H1 (cell line): ENCODE data around the gene FBH1. TPM values are rescaled to one million over a fixed set of nuclear protein-coding genes. Genes with fewer than 3 reads are reported as not detected.

ENCODE experiments used
- CTCF ChIA-PET: fragments of 300-600 bp; sonication (Branson Sonifier 250); formaldehyde crosslinking; loops from one replicate; lab custom pipeline; 2021; ENCODE audit not compliant: partially characterized antibody; lab: Charles Lee
- POLR2A ChIA-PET: fragments of 300-600 bp; sonication (Branson Sonifier 250); formaldehyde crosslinking; loops from one replicate; lab custom pipeline; 2021; ENCODE audit warnings: inconsistent platforms; ENCODE audit not compliant: partially characterized antibody; lab: Charles Lee
- DNase-seq, 2 experiments: peaks; one replicate each; pipeline versions ENCODE4 v3.0.0 to v3.0.0-alpha.2; 2010 to 2022; ENCODE audit warnings: low spot score in 2 of 2, low read depth in 1 of 2, mixed read lengths in 1 of 2
- FAIRE-seq: peaks from 2 replicates; lab custom pipeline; 2011; peaks lifted over from hg19 to GRCh38; lab: Jason Lieb, UNC
- H2AFZ ChIP-seq: 2 replicates; pipeline ENCODE4 v1.8.1; 2012; ENCODE audit warnings: low read length, inconsistent platforms
- H2AK5ac ChIP-seq: 2 replicates; pipeline ENCODE4 v1.6.1; 2013; ENCODE audit warnings: low read depth, low read length
- H2BK120ac ChIP-seq: replicated peaks from 2 replicates; pipeline ENCODE3; 2013; ENCODE audit warnings: low read depth, low read length, inconsistent platforms
- H2BK12ac ChIP-seq: 2 replicates; pipeline ENCODE4 v1.6.1; 2013; ENCODE audit warnings: low read depth, low read length
- H2BK15ac ChIP-seq: 2 replicates; pipeline ENCODE4 v1.6.1; 2013; ENCODE audit warnings: low read length
- H2BK20ac ChIP-seq: 2 replicates; pipeline ENCODE4 v1.6.1; 2013; ENCODE audit warnings: low read length
- H2BK5ac ChIP-seq: 2 replicates; pipeline ENCODE4 v1.6.1; 2013; ENCODE audit warnings: low read depth, low read length
- H3K14ac ChIP-seq: 2 replicates; pipeline ENCODE4 v1.6.1; 2013; ENCODE audit warnings: inconsistent platforms; ENCODE audit not compliant: insufficient read length
- H3K18ac ChIP-seq: 2 replicates; pipeline ENCODE4 v1.6.1; 2013; ENCODE audit warnings: low read length; ENCODE audit errors: extremely low read depth
- H3K23ac ChIP-seq: 2 replicates; pipeline ENCODE4 v1.6.1; 2013; ENCODE audit warnings: inconsistent platforms; ENCODE audit not compliant: insufficient read length
- H3K23me2 ChIP-seq: 2 replicates; pipeline ENCODE4 v1.6.1; 2013; ENCODE audit warnings: low read depth, low read length
- H3K27ac ChIP-seq: 2 replicates; pipeline ENCODE4 v1.6.1; 2011; ENCODE audit warnings: low read depth, low read length, inconsistent platforms
- H3K27me3 ChIP-seq, 4 experiments: replicated peaks in 1 of 4; 1 replicate in 1 of 4; 2 replicates in 3 of 4; pipeline versions ENCODE4 v1.6.1 to v1.8.1; 2011 to 2013; ENCODE audit warnings: low read length in 3 of 4, mild to moderate bottlenecking in 3 of 4, inconsistent platforms in 2 of 4, mixed read lengths in 2 of 4, moderate library complexity in 1 of 4; ENCODE audit not compliant: control insufficient read depth in 3 of 4, insufficient read depth in 3 of 4; ENCODE audit errors: extremely low read depth in 1 of 4
- H3K36me3 ChIP-seq, 4 experiments: 2 replicates each; pipeline versions ENCODE4 v1.6.1 to v1.8.1; 2011 to 2013; ENCODE audit warnings: mild to moderate bottlenecking in 4 of 4, low read length in 3 of 4, moderate library complexity in 2 of 4, control low read depth in 1 of 4, inconsistent platforms in 1 of 4; ENCODE audit not compliant: insufficient read depth in 4 of 4, control insufficient read depth in 2 of 4
- H3K4ac ChIP-seq: replicated peaks from 2 replicates; pipeline ENCODE3; 2013; ENCODE audit warnings: low read length, low read depth, mixed read lengths, inconsistent platforms; ENCODE audit not compliant: insufficient read length
- H3K4me1 ChIP-seq, 4 experiments: replicated peaks in 1 of 4; 1 replicate in 1 of 4; 2 replicates in 3 of 4; pipeline versions ENCODE4 v1.6.1 to v1.8.1; 2011 to 2013; ENCODE audit warnings: low read length in 3 of 4, inconsistent platforms in 2 of 4, mixed read lengths in 1 of 4; ENCODE audit not compliant: insufficient read depth in 4 of 4, control insufficient read depth in 3 of 4
- H3K4me2 ChIP-seq, 2 experiments: 2 replicates each; pipeline versions ENCODE4 v1.6.1 to v1.8.1; 2011 to 2013; ENCODE audit warnings: low read depth in 2 of 2, low read length in 2 of 2, control low read depth in 1 of 2, inconsistent platforms in 1 of 2, mild to moderate bottlenecking in 1 of 2; ENCODE audit not compliant: insufficient read depth in 1 of 2
- H3K4me3 ChIP-seq, 4 experiments: fragments of 200-600, 300-600 bp in 1 of 4; sonication (generic), shearing (Covaris generic), sonication (Bioruptor Twin) in 1 of 4; 2 replicates each; pipeline versions ENCODE4 v1.5.1 to v1.8.1; 2011 to 2016; ENCODE audit warnings: low read length in 4 of 4, low read depth in 3 of 4, control low read depth in 2 of 4, inconsistent platforms in 2 of 4, mild to moderate bottlenecking in 2 of 4, mixed read lengths in 1 of 4, moderate library complexity in 1 of 4; ENCODE audit not compliant: insufficient read depth in 2 of 4; ENCODE audit errors: extremely low read depth in 1 of 4
- H3K56ac ChIP-seq: replicated peaks from 2 replicates; pipeline ENCODE3; 2013; ENCODE audit warnings: low read depth, mild to moderate bottlenecking, mixed read lengths, low read length, inconsistent platforms; ENCODE audit not compliant: insufficient read length
- H3K79me1 ChIP-seq: 2 replicates; pipeline ENCODE4 v1.6.1; 2013; ENCODE audit warnings: low read depth, low read length, control low read depth
- H3K79me2 ChIP-seq, 2 experiments: 2 replicates each; pipeline versions ENCODE4 v1.6.1 to v1.8.1; 2012 to 2013; ENCODE audit warnings: low read length in 2 of 2, mild to moderate bottlenecking in 2 of 2, inconsistent platforms in 1 of 2; ENCODE audit not compliant: insufficient read depth in 2 of 2, control insufficient read depth in 1 of 2
- H3K9ac ChIP-seq, 4 experiments: replicated peaks in 1 of 4; 1 replicate in 1 of 4; 2 replicates in 3 of 4; pipeline versions ENCODE4 v1.6.1 to v1.8.1; 2011 to 2013; ENCODE audit warnings: low read depth in 3 of 4, low read length in 3 of 4, control low read depth in 2 of 4, mild to moderate bottlenecking in 2 of 4, moderate library complexity in 2 of 4, inconsistent platforms in 1 of 4; ENCODE audit errors: extremely low read depth in 1 of 4
- H3K9me3 ChIP-seq, 2 experiments: 2 replicates each; pipeline versions ENCODE4 v1.6.1 to v1.8.1; 2012 to 2013; ENCODE audit warnings: mild to moderate bottlenecking in 2 of 2, moderate library complexity in 2 of 2, control low read depth in 1 of 2, inconsistent platforms in 1 of 2, low read depth in 1 of 2, low read length in 1 of 2, mixed read lengths in 1 of 2; ENCODE audit not compliant: insufficient read depth in 2 of 2
- H4K20me1 ChIP-seq, 2 experiments: replicated peaks in 1 of 2; 2 replicates each; pipeline versions ENCODE3 to v1.8.1; 2011 to 2013; ENCODE audit warnings: inconsistent platforms in 2 of 2, low read length in 2 of 2, mild to moderate bottlenecking in 1 of 2; ENCODE audit not compliant: insufficient read depth in 2 of 2, control insufficient read depth in 1 of 2
- H4K5ac ChIP-seq: 2 replicates; pipeline ENCODE4 v1.6.1; 2013; ENCODE audit warnings: low read length, low read depth, mixed read lengths, inconsistent platforms; ENCODE audit not compliant: insufficient read length
- H4K8ac ChIP-seq: 2 replicates; pipeline ENCODE4 v1.8.0; 2013; ENCODE audit warnings: mild to moderate bottlenecking, moderate library complexity, low read length, inconsistent platforms; ENCODE audit not compliant: insufficient read depth; ENCODE audit errors: extremely low read depth
- H4K91ac ChIP-seq: replicated peaks from 2 replicates; pipeline ENCODE3; 2013; ENCODE audit warnings: low read length, mixed read lengths, inconsistent platforms; ENCODE audit not compliant: insufficient read length
- BRCA1 ChIP-seq: IDR thresholded peaks from 2 replicates; pipeline ENCODE4 v1.6.1; 2012; ENCODE audit warnings: low read depth, low read length, improper control_type of control experiment
- CTBP2 ChIP-seq: IDR thresholded peaks from 2 replicates; pipeline ENCODE4 v1.7.0; 2011; ENCODE audit warnings: borderline replicate concordance, mild to moderate bottlenecking, moderate library complexity, mixed read lengths, low read length; ENCODE audit not compliant: insufficient read depth, insufficient read length
- E2F6 ChIP-seq: IDR thresholded peaks from 2 replicates; pipeline ENCODE4 v1.6.1; 2012; ENCODE audit warnings: inconsistent platforms
- EZH2 ChIP-seq: fragments of 200-600 bp; sonication (generic); IDR thresholded peaks from 2 replicates; pipeline ENCODE4 v1.7.1; 2012; ENCODE audit warnings: low read depth, mild to moderate bottlenecking, moderate library complexity, low read length, inconsistent platforms; ENCODE audit not compliant: severe bottlenecking
- KDM1A ChIP-seq: fragments of 200-600, 300-600 bp; sonication (generic); IDR thresholded peaks from 2 replicates; pipeline ENCODE4 v1.7.1; 2016; ENCODE audit warnings: mild to moderate bottlenecking, low read length, borderline replicate concordance
- KDM4A ChIP-seq: IDR thresholded peaks from one replicate; pipeline ENCODE4 v1.7.1; 2012; ENCODE audit warnings: low read depth, mild to moderate bottlenecking, moderate library complexity, low read length, inconsistent platforms; ENCODE audit not compliant: severe bottlenecking
- TEAD4 ChIP-seq: IDR thresholded peaks from 2 replicates; pipeline ENCODE4 v1.6.1; 2012; ENCODE audit warnings: low read depth, low read length, inconsistent platforms, mixed read lengths
- USF2 ChIP-seq: IDR thresholded peaks from 2 replicates; pipeline ENCODE4 v1.6.1; 2011; ENCODE audit warnings: low read length, improper control_type of control experiment
- YY1 ChIP-seq: IDR thresholded peaks from 2 replicates; pipeline ENCODE4 v1.6.1; 2011; ENCODE audit warnings: low read depth, mild to moderate bottlenecking, low read length
- WGBS, 2 experiments: shearing (Covaris generic) in 1 of 2; methylation state at CpG; one replicate each; pipeline versions ENCODE4 v1.1.6 to v1.1.7; 2013 to 2015; ENCODE audit warnings: low lambda C conversion rate in 2 of 2, mixed read lengths in 2 of 2, inconsistent platforms in 1 of 2, low coverage in 1 of 2, missing lambda C conversion rate in 1 of 2; ENCODE audit not compliant: insufficient replicate concordance in 2 of 2, insufficient coverage in 1 of 2, insufficient read length in 1 of 2; ENCODE audit errors: extremely low coverage in 1 of 2, missing lambda C conversion rate in 1 of 2; 5-methylcytosine and 5-hydroxymethylcytosine counted together
- polyA plus RNA-seq, 7 experiments: library from polyadenylated mRNA; depleted of rRNA in 3 of 7; stranded (reverse) in 5 of 7; unstranded in 2 of 7; fragments of >200 nt in 5 of 7; fragments of 200-250 nt in 2 of 7; gene quantifications; 1 replicate in 5 of 7; 2 replicates in 1 of 7; 4 replicates in 1 of 7; pipeline versions ENCODE4 v1.2.1 to v1.2.3, GENCODE V29; 2011 to 2013; ENCODE audit warnings: missing spikeins in 2 of 7, mixed read lengths in 2 of 7
- total RNA-seq: library from RNA; stranded (reverse); fragmentation: NEBNext Ultra II Directional; extraction: Animal tissue kit (Norgen Biotek cat#: 25700); gene quantifications from 2 replicates; pipeline ENCODE4 v1.2.1, GENCODE V29; 2021

FBH1 gene
- total and polyA plus RNA-seq, 2 of the 8 experiments (the other 6 are each of a cell fraction or from before 2014, with no cell fraction given): 31.1 to 51.8 TPM

GRCh38 chr10:5932345-5932744, 42.3 kb downstream of the FBH1 start:
- Histone ChIP-seq H3K79me2 (no peaks in the 10 kb centered on the region), H4K8ac (no peak overlapping the region), H4K5ac (no peak overlapping the region), H2BK5ac (no peak overlapping the region), H2BK20ac (no peak overlapping the region), H3K14ac (no peak overlapping the region), H3K18ac (no peak overlapping the region), H3K4me2 (no peak overlapping the region), H3K56ac (no peak overlapping the region), H2AFZ (no peak overlapping the region), H3K4me1 (no peaks in the 10 kb centered on the region), H4K91ac (no peak overlapping the region), H3K9me3 (no peaks in the 10 kb centered on the region), H2AK5ac (no peak overlapping the region), H3K4me3 (no peak overlapping the region), H3K36me3 (peaks cover 18 to 60% (median 38%) of the 10 kb centered on the region in 4 experiments), H3K27me3 (no peaks in the 10 kb centered on the region), H2BK15ac (no peak overlapping the region), H2BK120ac (no peak overlapping the region), H3K9ac (no peak overlapping the region), H3K27ac (no peak overlapping the region), H3K79me1 (no peaks in the 10 kb centered on the region), H4K20me1 (peaks cover 3 to 5% of the 10 kb centered on the region in 2 experiments), H3K23ac (no peak overlapping the region), H3K23me2 (no peaks in the 10 kb centered on the region), H3K4ac (no peak overlapping the region), H2BK12ac (no peak overlapping the region)
- TF ChIP-seq EZH2: no peak
- TF ChIP-seq TEAD4: no peak
- no peak for TF ChIP-seq KDM4A
- TF ChIP-seq CTBP2: no peak
- no peak for TF ChIP-seq BRCA1
- TF ChIP-seq YY1: no peak
- no peak for TF ChIP-seq E2F6
- TF ChIP-seq USF2: no peak
- no peak for TF ChIP-seq KDM1A
- DNase-seq (no peak), FAIRE-seq (no peak)
- 94% methylated on average over 5 of the region's 5 CpGs; no CpG with 5 or more reads in 1 of the 2 experiments for WGBS, 2 experiments
- POLR2A ChIA-PET: interaction anchor here (1.4 kb wide), 1 partner anchor 9 kb away, joined by 5 read pairs; no protein-coding TSS in a partner anchor
- CTCF ChIA-PET: interaction anchor here (1.7 kb wide), 1 partner anchor 9 kb away, joined by 5 read pairs; no protein-coding TSS in a partner anchor
